Central memory CD4-positive, alpha-beta T cell (primary cell): ENCODE data around the gene HTR2C.
"Not testable (repeated sequence)": the region's sequence is repeated elsewhere in the genome, so short reads cannot be mapped to it uniquely, and the experiment has no call there.

ENCODE experiments used
- DNase-seq: peaks from one replicate; pipeline ENCODE4 v3.0.0; 2022

HTR2C gene

GRCh38 chrX:114715096-114715495, 131.2 kb downstream of the HTR2C start:
- DNase-seq: no peak

GRCh38 chrX:114717921-114718320, 134.0 kb downstream of the HTR2C start:
- no peak for DNase-seq

DNA sequence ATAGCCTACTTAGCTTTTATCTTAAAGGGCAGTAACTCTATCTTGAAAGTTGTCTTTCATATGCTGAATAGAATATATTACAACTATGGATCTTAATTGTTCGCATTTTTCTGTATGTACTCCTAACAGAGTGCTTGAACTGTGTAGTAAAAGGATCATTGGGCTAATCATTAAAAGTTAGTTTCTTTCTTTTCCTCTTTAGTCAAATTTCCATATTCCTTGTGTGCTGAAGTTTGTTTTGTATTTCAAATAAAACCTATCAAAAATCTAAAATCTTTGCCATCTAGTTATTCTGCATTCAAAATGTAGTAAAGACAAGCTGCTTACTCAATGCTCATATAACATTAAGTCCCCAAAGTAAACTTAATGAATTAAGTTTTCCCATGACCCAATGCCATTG, 182.7 kb downstream of the HTR2C start:
- no peak for DNase-seq

- no peak for DNase-seq
These were observed 190.8 kb downstream of the HTR2C start for GRCh38 chrX:114774691-114775090.

DNA sequence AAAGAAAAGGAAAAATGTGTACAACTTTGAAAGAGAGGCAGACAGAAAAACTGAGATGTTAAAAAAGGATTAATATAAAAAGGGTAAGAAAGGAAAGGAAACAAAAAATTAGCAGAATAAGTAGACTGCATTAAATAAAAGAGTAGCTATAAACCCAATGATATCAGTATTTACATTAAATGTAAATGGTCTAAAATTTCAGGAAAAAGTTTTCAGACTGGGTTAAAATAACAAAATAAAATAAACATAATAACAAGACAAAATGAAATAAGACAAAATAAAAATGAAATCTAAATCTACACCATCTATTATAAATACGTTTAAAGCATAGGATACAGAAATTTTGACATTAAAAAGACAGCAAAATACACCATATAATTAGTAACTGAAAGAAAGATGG, 199.0 kb downstream of the HTR2C start:
- DNase-seq: no peak

- no peak for DNase-seq
These were observed 203.2 kb downstream of the HTR2C start for GRCh38 chrX:114787061-114787460.

GRCh38 chrX:114797494-114797893, 213.6 kb downstream of the HTR2C start:
- no peak for DNase-seq

DNA sequence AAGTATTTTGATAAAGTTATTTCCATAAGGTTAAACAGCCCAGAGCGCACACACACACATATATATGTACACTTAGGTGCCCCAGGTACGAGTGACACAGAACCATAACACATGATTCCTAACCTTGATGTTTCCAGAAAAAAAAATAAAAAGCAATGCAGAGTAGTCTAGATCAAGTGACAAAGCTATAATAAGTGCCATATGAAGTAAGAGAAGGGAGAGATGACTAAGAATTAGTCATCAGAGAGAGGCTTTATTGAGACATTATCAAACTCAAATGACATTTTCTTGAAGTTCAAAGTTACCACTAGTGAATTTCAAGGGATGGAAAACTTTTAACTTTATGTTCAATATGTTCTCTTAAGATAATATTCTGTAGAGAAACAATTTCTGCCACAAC, 215.0 kb downstream of the HTR2C start:
- no peak for DNase-seq

DNA sequence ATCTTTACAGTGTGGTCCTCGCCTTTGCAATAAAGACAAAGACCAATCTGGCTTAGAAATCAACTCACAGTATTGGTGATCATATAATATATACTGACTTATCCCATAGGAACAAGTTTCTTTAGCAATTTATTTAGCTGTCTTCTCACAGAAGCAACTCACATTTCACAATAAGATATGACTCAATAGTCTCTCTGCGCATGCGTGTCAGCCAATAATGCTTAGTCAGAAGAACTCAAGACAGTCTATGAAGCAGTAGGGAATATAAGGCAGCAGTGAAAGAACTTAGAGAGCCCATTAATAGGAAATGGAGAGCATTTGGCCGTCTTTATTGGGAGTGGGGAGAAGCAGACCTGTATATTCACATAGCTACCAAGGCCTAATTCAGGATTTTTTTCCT, 216.8 kb downstream of the HTR2C start:
- no peak for DNase-seq

DNA sequence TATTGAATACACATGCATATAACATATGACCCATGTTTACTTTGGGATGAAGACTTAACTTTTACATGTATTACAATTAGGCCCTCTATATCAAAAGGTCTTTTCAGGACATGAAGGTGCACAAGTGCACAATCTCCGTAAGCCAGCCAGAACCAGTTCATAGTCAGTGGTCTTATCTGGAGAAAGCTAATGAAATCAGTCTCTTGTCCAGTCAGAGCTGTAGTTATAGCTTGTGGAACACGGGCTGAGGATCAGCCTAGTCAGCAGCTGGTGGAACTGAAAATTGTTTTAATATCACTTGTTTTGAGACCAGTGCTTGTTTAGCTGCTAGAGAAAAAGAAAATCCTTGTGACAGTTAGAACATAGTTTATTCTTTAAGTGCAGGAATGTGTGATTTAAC, 235.6 kb downstream of the HTR2C start:
- no peak for DNase-seq

GRCh38 chrX:114841051-114841450, 257.2 kb downstream of the HTR2C start:
- DNase-seq: no peak

- DNase-seq: no peak
These were observed 258.3 kb downstream of the HTR2C start for GRCh38 chrX:114842181-114842580.

- no peak for DNase-seq
These were observed 305.6 kb downstream of the HTR2C start for GRCh38 chrX:114889481-114889880.

GRCh38 chrX:114903618-114904017, 319.7 kb downstream of the HTR2C start:
- DNase-seq: no peak

DNA sequence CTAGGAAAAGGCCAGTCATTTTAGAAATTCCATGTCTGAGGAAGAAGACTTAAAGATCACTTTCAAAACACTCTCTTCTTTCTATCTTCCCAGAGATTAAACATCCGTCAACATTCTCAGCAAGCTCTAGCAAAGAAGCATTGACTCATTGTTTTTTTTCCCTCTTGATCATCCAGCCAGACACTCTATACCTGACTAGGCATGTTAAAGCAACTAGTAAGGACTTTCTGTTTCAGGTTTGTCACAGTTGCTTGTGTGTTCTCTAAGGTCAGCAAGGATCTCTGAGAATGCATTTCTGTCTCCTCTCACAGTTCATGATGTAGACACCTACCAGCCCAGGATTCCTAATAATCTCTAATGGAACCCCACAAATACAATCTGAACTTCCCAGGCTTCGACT, 321.4 kb downstream of the HTR2C start:
- no peak for DNase-seq

DNA sequence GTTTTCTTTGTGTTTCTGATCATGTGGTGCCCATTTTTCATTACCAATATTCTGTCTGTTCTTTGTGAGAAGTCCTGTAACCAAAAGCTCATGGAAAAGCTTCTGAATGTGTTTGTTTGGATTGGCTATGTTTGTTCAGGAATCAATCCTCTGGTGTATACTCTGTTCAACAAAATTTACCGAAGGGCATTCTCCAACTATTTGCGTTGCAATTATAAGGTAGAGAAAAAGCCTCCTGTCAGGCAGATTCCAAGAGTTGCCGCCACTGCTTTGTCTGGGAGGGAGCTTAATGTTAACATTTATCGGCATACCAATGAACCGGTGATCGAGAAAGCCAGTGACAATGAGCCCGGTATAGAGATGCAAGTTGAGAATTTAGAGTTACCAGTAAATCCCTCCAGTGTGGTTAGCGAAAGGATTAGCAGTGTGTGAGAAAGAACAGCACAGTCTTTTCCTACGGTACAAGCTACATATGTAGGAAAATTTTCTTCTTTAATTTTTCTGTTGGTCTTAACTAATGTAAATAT, 323.2 kb downstream of the HTR2C start:
- DNase-seq: no peak

GRCh38 chrX:114924423-114924822, 340.5 kb downstream of the HTR2C start:
- no peak for DNase-seq

GRCh38 chrX:114924856-114925255, 341.0 kb downstream of the HTR2C start:
- DNase-seq: no peak

- DNase-seq: no peak
These were observed 346.3 kb downstream of the HTR2C start for GRCh38 chrX:114930227-114930626.

- no peak for DNase-seq
These were observed 348.7 kb downstream of the HTR2C start for GRCh38 chrX:114932550-114932949.

DNA sequence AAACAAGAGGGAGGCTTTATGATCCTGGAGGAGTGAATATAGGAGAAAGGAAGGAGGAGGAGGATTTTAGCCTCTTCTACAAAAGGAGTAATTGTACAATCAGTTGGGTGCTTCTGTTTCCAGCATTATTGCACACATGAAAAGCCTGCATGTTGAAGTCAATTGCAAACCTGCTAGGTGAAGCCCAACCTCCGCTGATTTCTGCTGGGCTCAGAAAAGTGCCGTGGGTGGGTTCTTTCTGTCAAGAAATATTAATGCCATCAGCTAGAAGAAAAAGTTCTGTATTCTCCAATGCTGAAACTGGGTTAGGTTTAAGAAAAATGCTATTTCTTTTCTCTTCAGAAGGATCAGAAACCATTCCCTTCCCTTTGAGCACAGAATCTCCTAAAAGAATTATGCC, 349.4 kb downstream of the HTR2C start:
- not testable (repeated sequence) for DNase-seq

DNA sequence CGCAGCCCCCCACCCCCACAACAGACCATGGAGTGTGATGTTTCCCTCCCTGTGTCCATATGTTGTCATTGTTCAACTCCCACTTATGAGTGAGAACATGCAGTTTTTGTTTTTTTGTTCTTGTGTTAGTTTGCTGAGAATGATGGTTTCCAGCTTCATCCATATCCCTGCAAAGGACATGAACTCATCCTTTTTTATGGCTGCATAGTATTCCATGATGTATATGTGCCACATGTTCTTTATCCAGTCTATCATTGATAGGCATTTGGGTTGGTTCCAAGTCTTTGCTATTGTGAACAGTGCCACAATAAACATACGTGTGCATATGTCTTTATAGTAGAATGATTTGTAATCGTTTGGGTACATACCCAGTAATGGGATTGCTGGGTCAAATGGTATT, 353.2 kb downstream of the HTR2C start:
- DNase-seq: not testable (repeated sequence)

DNA sequence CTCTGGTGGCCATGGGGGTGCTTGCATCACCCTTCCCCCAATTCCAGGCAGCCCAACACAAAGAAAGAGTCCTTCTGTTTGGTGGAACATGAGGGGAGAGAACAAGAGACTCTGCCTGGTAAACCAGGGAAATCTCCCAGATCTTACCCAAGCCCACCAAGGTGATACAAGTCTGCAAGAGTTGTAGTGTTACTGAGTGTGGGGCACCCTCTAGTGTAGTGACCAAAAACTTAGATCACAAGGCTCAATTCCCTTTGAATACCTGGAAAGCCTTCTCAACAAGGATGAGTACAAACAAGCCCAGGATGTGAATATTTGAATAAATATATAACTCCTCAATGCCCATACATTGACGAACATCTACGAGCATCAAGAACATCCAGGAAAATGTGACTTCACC, 368.8 kb downstream of the HTR2C start:
- DNase-seq: no peak
